Stimulated activated CD8-positive, alpha-beta memory T cell treated with anti-CD3 and anti-CD28 coated beads, Interleukin-15, amount 100 ng/mL, for 48 hours (primary cell): ENCODE data around the gene TDRD3.

Experiments
- DNase-seq, 2 donors: peaks; one replicate each; pipeline ENCODE4 v3.0.0-alpha.2; 2020; ENCODE audit warnings: low read depth in 2 of 2

Gene TDRD3

DNA sequence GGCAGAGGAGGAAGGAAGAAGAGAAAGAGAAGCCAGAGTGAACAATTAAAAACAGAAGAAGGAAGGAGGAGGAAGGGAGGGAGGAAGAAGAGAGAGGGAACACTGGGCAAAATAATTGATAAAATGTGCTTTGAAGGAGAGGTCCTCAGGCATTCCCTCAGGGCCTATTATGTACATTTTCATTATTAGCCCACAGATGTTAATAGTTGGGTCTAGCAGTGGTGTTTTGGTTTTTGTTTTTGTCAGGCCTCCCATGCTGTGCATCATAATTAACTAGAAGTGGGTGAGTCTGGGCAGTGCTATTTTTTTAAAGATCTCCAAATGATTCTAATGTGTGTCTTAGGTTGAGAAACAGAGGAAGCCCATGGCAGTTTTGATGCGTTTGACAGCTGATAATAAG, 178.1 kb downstream of the TDRD3 start:
- no peak for DNase-seq

- DNase-seq: no peak
These were observed 180.7 kb downstream of the TDRD3 start for GRCh38 chr13:60577761-60578160.

DNA sequence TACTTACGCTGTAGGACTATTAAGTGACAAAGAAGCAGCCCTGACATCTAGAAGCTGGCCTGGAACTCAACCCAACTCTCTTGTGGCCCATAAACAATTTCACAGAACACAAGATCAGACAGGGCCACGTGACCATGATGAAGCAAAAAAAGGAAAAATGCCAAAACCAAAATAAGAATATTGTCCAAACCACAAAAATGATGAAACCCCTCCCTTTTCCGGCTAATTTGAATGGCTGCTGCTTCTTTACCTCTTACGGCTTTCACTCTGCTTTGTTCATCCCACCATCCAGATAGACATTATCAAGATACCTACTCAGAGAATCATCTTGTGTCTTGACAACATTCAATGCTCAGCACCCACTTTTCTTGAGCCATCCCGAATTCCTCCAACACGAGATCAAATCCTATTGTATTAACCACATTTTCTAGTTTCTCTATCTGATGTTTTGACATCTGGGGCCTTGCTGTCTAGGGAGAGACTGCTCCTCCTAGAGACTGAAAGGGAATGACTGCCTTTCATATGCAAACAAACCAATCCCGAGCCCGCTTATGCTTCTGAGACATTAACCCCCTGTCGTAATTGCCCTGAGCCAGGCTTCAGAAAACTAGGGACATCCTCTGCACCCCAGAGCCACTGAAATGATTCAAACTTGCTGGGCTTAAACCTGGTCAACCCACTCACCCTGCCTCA, 186.3 kb downstream of the TDRD3 start:
- DNase-seq: no peak

GRCh38 chr13:60583911-60584753, 187.1 kb downstream of the TDRD3 start:
- no peak for DNase-seq

- DNase-seq: no peak
These were observed 188.0 kb downstream of the TDRD3 start for GRCh38 chr13:60584976-60585375.

DNA sequence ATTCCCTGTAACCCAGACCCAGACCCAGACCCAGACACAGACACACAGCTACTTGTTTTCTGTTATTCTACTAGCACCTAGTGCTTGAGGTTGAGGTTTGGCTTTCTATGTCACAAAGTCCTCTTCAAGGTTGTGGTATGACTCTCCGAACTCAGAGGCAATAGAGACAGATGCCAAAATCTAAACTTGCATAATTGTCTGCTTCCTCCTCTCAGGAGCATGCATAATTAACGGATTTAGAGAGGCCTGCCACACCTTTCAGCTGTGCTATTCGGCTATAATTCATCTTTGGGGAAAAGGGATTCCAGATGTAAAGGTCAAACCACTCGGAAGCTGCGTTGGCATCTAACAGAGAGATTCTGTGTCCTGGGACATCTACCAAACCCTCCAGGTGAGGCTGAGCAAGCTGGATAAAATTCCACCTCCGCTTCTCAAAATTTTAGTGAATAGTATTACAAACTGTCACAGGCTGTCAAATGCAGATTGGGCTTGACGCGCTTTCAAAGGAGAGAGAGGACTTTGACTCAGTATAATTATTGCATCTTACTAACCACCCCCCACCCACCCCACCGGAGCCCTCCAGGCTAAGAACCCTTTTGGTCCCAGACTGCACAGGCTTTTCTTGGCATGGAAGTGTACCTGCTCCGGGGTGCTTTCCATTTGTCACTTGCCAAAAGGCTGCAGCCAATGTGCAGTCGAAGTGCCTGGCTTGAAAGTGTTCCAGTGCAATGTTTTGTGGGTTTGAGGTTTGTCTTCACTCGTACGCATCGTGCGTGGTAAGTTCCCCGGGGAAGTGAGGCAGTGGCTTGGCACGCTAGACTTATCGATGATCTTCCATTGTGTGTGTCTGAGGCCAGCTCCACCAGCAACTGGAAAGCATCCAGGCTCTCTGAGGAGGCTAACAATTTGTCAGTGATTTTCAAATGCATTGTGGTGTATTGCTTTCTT, 194.1 kb downstream of the TDRD3 start:
- DNase-seq: no peak

GRCh38 chr13:60603049-60603448, 206.0 kb downstream of the TDRD3 start:
- no peak for DNase-seq

DNA sequence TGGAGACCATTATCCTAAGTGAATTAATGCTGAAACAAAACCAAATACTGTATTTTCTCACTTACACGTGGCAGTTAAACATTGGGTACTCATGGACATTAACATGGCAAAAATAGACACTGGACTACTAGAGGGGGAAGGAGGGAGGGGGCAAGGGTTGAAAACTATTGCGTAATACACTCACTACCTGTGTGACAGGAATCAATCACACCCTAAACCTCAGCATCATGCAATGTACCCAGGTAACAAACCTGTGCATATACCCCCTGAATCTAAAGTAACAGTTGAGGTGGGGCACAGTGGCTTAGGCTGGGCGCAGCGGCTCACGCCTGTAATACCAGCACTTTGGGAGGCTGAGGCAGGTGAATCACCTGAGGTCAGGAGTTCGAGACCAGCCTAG, 207.0 kb downstream of the TDRD3 start:
- DNase-seq: no peak

DNA sequence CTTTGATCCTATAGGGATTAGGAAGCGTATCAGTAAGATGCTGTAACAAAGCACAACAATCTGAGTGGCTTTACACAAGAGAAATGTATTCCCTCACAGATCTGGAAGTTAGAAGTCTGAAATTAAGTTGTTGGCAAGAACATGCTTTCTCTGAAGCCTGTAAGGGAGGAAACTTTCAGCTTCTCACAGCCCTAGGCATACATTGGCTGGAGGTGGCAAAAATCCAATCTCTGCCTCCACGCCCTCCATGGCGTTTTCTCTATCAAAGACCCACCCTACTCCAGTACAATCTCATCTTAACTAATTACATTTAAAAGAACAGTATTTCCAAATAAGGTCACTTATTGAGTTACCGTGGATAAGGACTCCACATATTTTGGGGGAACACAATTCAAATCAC, 211.9 kb downstream of the TDRD3 start:
- no peak for DNase-seq

DNA sequence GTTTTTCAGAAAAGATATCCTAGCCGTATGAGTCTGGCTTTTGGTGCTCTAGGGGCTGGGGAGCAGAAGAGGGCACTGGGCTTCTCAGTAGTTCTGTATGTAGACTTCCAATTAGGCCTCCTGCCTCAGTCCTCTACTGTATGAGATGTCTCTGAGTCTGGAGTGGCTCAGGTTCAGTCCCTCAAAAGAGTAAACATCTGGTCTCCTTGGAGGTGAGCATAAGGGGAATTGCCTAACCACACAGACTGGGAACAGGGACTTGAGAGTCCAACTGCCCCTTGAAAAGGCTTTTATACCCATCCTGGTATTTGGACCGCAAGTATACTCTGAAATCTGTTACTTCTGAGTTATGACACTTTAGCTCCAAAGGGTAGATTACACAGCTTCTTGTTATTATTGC, 214.5 kb downstream of the TDRD3 start:
- DNase-seq: no peak

GRCh38 chr13:60612593-60612992, 215.6 kb downstream of the TDRD3 start:
- DNase-seq: no peak

DNA sequence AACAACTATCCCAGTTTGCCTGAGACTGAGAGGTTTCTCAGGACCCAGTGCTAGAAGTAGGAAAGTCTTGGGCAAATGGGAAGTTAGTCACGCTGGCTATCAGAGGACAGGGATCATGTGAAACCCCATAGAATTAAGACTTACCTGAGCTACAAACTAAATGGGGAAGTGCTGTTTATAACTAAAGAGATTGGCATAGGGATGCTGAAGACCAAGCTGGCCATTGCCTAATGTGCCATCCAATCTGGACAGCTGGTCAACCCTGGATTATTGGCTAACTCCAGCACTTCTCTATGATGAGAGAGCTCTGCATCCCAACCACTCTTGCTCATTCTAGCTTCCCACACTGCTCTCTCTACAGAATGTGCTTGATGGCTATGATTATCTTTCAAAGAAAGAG, 216.1 kb downstream of the TDRD3 start:
- no peak for DNase-seq

DNA sequence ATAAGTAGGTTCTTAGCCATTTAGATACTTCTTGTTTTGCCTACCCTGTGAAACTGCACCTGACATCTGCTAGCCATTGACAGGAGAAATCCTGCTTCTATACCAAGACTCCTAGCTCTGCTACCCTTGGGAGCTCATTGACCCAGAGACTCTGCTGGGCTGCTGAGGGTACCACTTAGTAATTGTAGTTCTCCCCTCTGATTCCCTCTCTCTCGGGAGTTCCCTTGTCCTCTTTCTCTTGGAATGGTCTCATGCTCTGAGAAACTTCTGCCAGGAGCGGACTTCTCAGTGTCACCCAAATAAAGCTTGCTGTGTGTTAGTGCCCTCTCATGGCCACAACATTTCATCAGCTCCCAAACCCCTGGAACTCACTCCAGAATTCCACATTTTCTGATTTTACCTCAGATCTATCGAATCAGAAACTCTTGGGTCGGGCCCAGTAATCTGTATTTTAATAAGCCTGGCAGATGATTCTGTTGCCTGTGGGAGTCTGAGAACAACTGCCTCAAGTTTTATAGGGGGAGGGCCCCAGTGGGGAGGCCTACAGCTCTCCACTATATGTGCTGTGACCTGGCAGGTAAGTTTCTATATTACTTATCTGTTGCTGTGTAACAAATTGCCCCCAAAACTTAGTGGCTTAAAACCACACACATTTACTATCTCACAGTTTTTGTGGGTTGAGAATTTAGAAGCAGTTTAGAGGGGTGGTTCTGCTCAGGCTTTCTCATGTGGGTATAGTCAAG, 221.1 kb downstream of the TDRD3 start:
- no peak for DNase-seq

- no peak for DNase-seq
These were observed 222.4 kb downstream of the TDRD3 start for GRCh38 chr13:60619461-60619860.

DNA sequence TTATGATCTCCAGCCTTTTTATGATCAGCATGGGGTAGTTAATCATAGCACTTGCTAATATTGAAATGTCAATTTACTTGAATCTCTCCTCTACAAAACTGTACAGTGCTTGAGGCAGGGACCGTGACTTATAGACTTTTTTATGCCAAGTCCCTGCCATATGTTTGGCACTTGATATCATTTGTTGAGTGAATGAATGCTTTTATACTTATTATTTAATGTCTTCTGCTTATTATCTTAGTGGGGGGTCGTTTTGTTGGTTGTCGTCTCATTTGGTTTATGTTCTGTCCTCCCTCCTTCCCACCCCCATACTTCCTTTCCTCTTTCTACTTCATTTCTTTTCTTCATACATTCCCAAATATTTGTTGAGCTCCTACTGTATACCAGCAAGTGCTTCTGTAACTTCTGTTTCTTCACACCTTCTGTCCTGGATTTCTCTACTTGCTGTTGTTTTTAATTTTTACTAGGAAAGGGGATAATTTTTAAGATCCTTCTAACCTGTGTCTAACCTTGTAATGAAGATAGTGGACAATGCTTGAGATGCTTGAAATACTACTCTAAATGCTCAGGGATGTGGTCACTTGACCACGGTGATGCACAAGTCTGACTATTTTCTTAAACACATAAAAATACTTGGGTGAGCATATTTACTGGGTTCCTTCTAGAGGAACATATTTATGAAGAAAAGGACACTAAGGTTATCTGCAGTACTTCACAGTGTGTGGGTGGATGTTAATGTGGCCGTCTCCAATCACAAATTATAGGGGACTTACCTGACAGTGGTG, 223.8 kb downstream of the TDRD3 start:
- DNase-seq: no peak

GRCh38 chr13:60623151-60623550, 226.1 kb downstream of the TDRD3 start:
- no peak for DNase-seq
